ENCODE measurements around the gene RRP7A. TPM values are rescaled to one million over a fixed set of nuclear protein-coding genes. Genes with fewer than 3 reads are reported as not detected.
"Not testable (repeated sequence)": the region's sequence is repeated elsewhere in the genome, so short reads cannot be mapped to it uniquely, and the experiment has no call there.

The RRP7A gene
- total and polyA plus RNA-seq, 4 donors: 5.3 to 38.9 (median 28.1) TPM

GRCh38 chr22:42495533-42496141 lies 24.0 kb downstream of the RRP7A start:
- H3K4me3 ChIP-seq (ENCODE audit: low read length in 2 of 2); H3K9me3 ChIP-seq (ENCODE audit: control insufficient read depth, low read length); intact Hi-C loops (cut with DNase I); H3K27ac ChIP-seq (ENCODE audit: low read depth in 1 of 2, low read length in 2 of 2); DNase-seq; H3K4me1 ChIP-seq (ENCODE audit: control insufficient read depth in 1 of 2, insufficient read depth in 2 of 2, low read length in 2 of 2); ATAC-seq (ENCODE audit: low FRiP score); H3K36me3 ChIP-seq (ENCODE audit: control insufficient read depth in 1 of 2, insufficient read depth in 2 of 2, low read length in 1 of 2); H3K27me3 ChIP-seq (ENCODE audit: control insufficient read depth in 1 of 2, insufficient read depth in 2 of 2, low read length in 1 of 2): not testable (repeated sequence)
- 59 to 67% methylated on average over 10 of the region's 10 CpGs for WGBS, 2 donors

GRCh38 chr22:42493393-42493792 lies 26.2 kb downstream of the RRP7A start:
- no peaks in the 10 kb centered on the region for H3K4me1 ChIP-seq (ENCODE audit: control insufficient read depth in 1 of 2, insufficient read depth in 2 of 2, low read length in 2 of 2)
- 54 to 63% methylated on average over 6 of the region's 6 CpGs for WGBS, 2 donors
- H3K27me3 ChIP-seq (ENCODE audit: control insufficient read depth in 1 of 2, insufficient read depth in 2 of 2, low read length in 1 of 2): no peaks in the 10 kb centered on the region
- DNase-seq (no peak), ATAC-seq (ENCODE audit: low FRiP score) (no peak)
- H3K4me3 ChIP-seq (ENCODE audit: low read length in 2 of 2): no peak overlapping the region
- H3K9me3 ChIP-seq (ENCODE audit: control insufficient read depth, low read length): no peaks in the 10 kb centered on the region
- no peaks in the 10 kb centered on the region for H3K36me3 ChIP-seq (ENCODE audit: control insufficient read depth in 1 of 2, insufficient read depth in 2 of 2, low read length in 1 of 2)
- intact Hi-C loops (cut with DNase I): no loop called here
- H3K27ac ChIP-seq (ENCODE audit: low read depth in 1 of 2, low read length in 2 of 2): no peak overlapping the region

GRCh38 chr22:42492323-42492690 lies 27.3 kb downstream of the RRP7A start:
- H3K27ac ChIP-seq (ENCODE audit: low read depth in 1 of 2, low read length in 2 of 2): no peak overlapping the region
- H3K9me3 ChIP-seq (ENCODE audit: control insufficient read depth, low read length): no peaks in the 10 kb centered on the region
- H3K4me3 ChIP-seq (ENCODE audit: low read length in 2 of 2): no peak overlapping the region
- DNase-seq: no peak
- intact Hi-C loops (cut with DNase I): no loop called here
- ATAC-seq (ENCODE audit: low FRiP score): no peak
- WGBS, 2 donors: 94% methylated on average over 18 of the region's 18 CpGs
- H3K36me3 ChIP-seq (ENCODE audit: control insufficient read depth in 1 of 2, insufficient read depth in 2 of 2, low read length in 1 of 2): no peaks in the 10 kb centered on the region
- no peaks in the 10 kb centered on the region for H3K27me3 ChIP-seq (ENCODE audit: control insufficient read depth in 1 of 2, insufficient read depth in 2 of 2, low read length in 1 of 2)
- H3K4me1 ChIP-seq (ENCODE audit: control insufficient read depth in 1 of 2, insufficient read depth in 2 of 2, low read length in 2 of 2): no peaks in the 10 kb centered on the region

- Histone ChIP-seq H3K36me3 (ENCODE audit: control insufficient read depth in 1 of 2, insufficient read depth in 2 of 2, low read length in 1 of 2) (no peaks in the 10 kb centered on the region), H3K27ac (ENCODE audit: low read depth in 1 of 2, low read length in 2 of 2) (no peak overlapping the region), H3K9me3 (ENCODE audit: control insufficient read depth, low read length) (no peaks in the 10 kb centered on the region), H3K27me3 (ENCODE audit: control insufficient read depth in 1 of 2, insufficient read depth in 2 of 2, low read length in 1 of 2) (no peaks in the 10 kb centered on the region), H3K4me3 (ENCODE audit: low read length in 2 of 2) (no peak overlapping the region), H3K4me1 (ENCODE audit: control insufficient read depth in 1 of 2, insufficient read depth in 2 of 2, low read length in 2 of 2) (no peaks in the 10 kb centered on the region)
- no peak for DNase-seq
- intact Hi-C loops (cut with DNase I): no loop called here
- 53% methylated on average over 8 of the region's 8 CpGs for WGBS, 2 donors
- ATAC-seq (ENCODE audit: low FRiP score): no peak
Measured at GRCh38 chr22:42490243-42490832, 29.3 kb downstream of the RRP7A start.

- Histone ChIP-seq H3K27me3 (ENCODE audit: control insufficient read depth in 1 of 2, insufficient read depth in 2 of 2, low read length in 1 of 2) (no peaks in the 10 kb centered on the region), H3K27ac (ENCODE audit: low read depth in 1 of 2, low read length in 2 of 2) (no peak overlapping the region), H3K36me3 (ENCODE audit: control insufficient read depth in 1 of 2, insufficient read depth in 2 of 2, low read length in 1 of 2) (no peaks in the 10 kb centered on the region), H3K4me1 (ENCODE audit: control insufficient read depth in 1 of 2, insufficient read depth in 2 of 2, low read length in 2 of 2) (no peaks in the 10 kb centered on the region), H3K4me3 (ENCODE audit: low read length in 2 of 2) (no peak overlapping the region), H3K9me3 (ENCODE audit: control insufficient read depth, low read length) (no peaks in the 10 kb centered on the region)
- intact Hi-C loops (cut with DNase I): no loop called here
- ATAC-seq (ENCODE audit: low FRiP score): no peak
- WGBS, 2 donors: 88 to 90% methylated on average over 10 of the region's 10 CpGs
- no peak for DNase-seq
Measured at GRCh38 chr22:42489000-42489399, 30.6 kb downstream of the RRP7A start.

GRCh38 chr22:42484506-42484905 lies 35.1 kb downstream of the RRP7A start:
- intact Hi-C loops (cut with DNase I): no loop called here
- 62 to 75% methylated on average over 6 of the region's 6 CpGs for WGBS, 2 donors
- ATAC-seq (ENCODE audit: low FRiP score): no peak

GRCh38 chr22:42483610-42484223 lies 35.9 kb downstream of the RRP7A start:
- DNase-seq; H3K36me3 ChIP-seq (ENCODE audit: control insufficient read depth in 1 of 2, insufficient read depth in 2 of 2, low read length in 1 of 2); H3K4me1 ChIP-seq (ENCODE audit: control insufficient read depth in 1 of 2, insufficient read depth in 2 of 2, low read length in 2 of 2); H3K27me3 ChIP-seq (ENCODE audit: control insufficient read depth in 1 of 2, insufficient read depth in 2 of 2, low read length in 1 of 2); intact Hi-C loops (cut with DNase I); H3K27ac ChIP-seq (ENCODE audit: low read depth in 1 of 2, low read length in 2 of 2); ATAC-seq (ENCODE audit: low FRiP score); H3K4me3 ChIP-seq (ENCODE audit: low read length in 2 of 2); H3K9me3 ChIP-seq (ENCODE audit: control insufficient read depth, low read length): not testable (repeated sequence)
- WGBS, 2 donors: 69% methylated on average over 3 of the region's 13 CpGs; no CpG with 5 or more reads in 1 of the 2 donors

More at GRCh38 chr22:42484506-42484905, 35.1 kb downstream of the RRP7A start:
- H3K9me3 ChIP-seq (ENCODE audit: control insufficient read depth, low read length): no peaks in the 10 kb centered on the region
- no peak overlapping the region for H3K27ac ChIP-seq (ENCODE audit: low read depth in 1 of 2, low read length in 2 of 2)
- H3K4me1 ChIP-seq (ENCODE audit: control insufficient read depth in 1 of 2, insufficient read depth in 2 of 2, low read length in 2 of 2): no peaks in the 10 kb centered on the region
- H3K36me3 ChIP-seq (ENCODE audit: control insufficient read depth in 1 of 2, insufficient read depth in 2 of 2, low read length in 1 of 2): no peaks in the 10 kb centered on the region
- no peak overlapping the region for H3K4me3 ChIP-seq (ENCODE audit: low read length in 2 of 2)
- H3K27me3 ChIP-seq (ENCODE audit: control insufficient read depth in 1 of 2, insufficient read depth in 2 of 2, low read length in 1 of 2): no peaks in the 10 kb centered on the region
- DNase-seq: no peak

GRCh38 chr22:42475122-42475521 lies 44.5 kb downstream of the RRP7A start:
- no peaks in the 10 kb centered on the region for H3K36me3 ChIP-seq (ENCODE audit: control insufficient read depth in 1 of 2, insufficient read depth in 2 of 2, low read length in 1 of 2)
- H3K4me1 ChIP-seq (ENCODE audit: control insufficient read depth in 1 of 2, insufficient read depth in 2 of 2, low read length in 2 of 2): no peaks in the 10 kb centered on the region
- ATAC-seq (ENCODE audit: low FRiP score) (no peak), DNase-seq (no peak)
- peaks cover 0 to 5% of the 10 kb centered on the region in 2 donors for H3K27me3 ChIP-seq (ENCODE audit: control insufficient read depth in 1 of 2, insufficient read depth in 2 of 2, low read length in 1 of 2)
- WGBS, 2 donors: 90% methylated on average over 2 of the region's 2 CpGs
- intact Hi-C loops (cut with DNase I): no loop called here
- no peaks in the 10 kb centered on the region for H3K9me3 ChIP-seq (ENCODE audit: control insufficient read depth, low read length)
- no peak overlapping the region for H3K4me3 ChIP-seq (ENCODE audit: low read length in 2 of 2)
- H3K27ac ChIP-seq (ENCODE audit: low read depth in 1 of 2, low read length in 2 of 2): no peak overlapping the region
